Measurements from ENCODE around the gene GABPA. TPM values are rescaled to one million over a fixed set of nuclear protein-coding genes. Genes with fewer than 3 reads are reported as not detected.
A peak's percentile ranks its signal among the peaks of the same experiment; 100 is the strongest.
"Not testable (repeated sequence)": the region's sequence is repeated elsewhere in the genome, so short reads cannot be mapped to it uniquely, and the experiment has no call there.

The GABPA gene
- polyA plus RNA-seq, 1 experiment, result 8.5 TPM

DNA sequence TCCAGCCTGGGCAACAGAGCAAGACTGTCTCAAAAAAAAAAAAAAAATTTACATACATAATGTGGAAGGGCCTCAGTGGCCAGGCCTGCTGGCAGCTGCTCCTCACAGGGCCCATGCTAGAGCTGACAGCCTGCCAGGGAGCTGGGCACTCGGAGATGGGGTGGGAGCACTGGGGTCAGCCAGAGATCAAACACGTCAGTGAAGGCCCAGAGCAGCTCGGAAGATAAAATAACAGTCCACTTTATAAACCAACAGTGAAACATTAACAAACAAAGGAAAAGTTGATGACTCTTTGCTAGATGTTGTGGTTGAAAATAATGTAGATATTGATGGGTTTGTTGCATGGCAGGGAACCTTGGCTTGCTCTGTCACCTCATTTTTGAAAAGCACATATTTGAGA, 42.8 kb upstream of the GABPA start:
- no peaks in the 10 kb centered on the region for H3K36me3 ChIP-seq (ENCODE audit: control insufficient read depth, insufficient read depth, low read length)
- H3K4me3 ChIP-seq (ENCODE audit: low read depth, low read length), result no peak overlapping the region
- DNase-seq (ENCODE audit: low read depth), result no peak
- H3K27me3 ChIP-seq (ENCODE audit: control insufficient read depth, insufficient read depth, low read length), result no peaks in the 10 kb centered on the region
- TF ChIP-seq, protein P1, sequence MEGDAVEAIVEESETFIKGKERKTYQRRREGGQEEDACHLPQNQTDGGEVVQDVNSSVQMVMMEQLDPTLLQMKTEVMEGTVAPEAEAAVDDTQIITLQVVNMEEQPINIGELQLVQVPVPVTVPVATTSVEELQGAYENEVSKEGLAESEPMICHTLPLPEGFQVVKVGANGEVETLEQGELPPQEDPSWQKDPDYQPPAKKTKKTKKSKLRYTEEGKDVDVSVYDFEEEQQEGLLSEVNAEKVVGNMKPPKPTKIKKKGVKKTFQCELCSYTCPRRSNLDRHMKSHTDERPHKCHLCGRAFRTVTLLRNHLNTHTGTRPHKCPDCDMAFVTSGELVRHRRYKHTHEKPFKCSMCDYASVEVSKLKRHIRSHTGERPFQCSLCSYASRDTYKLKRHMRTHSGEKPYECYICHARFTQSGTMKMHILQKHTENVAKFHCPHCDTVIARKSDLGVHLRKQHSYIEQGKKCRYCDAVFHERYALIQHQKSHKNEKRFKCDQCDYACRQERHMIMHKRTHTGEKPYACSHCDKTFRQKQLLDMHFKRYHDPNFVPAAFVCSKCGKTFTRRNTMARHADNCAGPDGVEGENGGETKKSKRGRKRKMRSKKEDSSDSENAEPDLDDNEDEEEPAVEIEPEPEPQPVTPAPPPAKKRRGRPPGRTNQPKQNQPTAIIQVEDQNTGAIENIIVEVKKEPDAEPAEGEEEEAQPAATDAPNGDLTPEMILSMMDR (IDR thresholded peaks at IDR 0.05; ENCODE audit: insufficient read depth, low read depth, low read length), result no peak
- ChIA-PET CTCF (no interaction called here), POLR2A (interaction anchor here (0.7 kb wide), 1 partner anchor 51 kb away, joined by 5 read pairs; no protein-coding TSS in a partner anchor)

DNA sequence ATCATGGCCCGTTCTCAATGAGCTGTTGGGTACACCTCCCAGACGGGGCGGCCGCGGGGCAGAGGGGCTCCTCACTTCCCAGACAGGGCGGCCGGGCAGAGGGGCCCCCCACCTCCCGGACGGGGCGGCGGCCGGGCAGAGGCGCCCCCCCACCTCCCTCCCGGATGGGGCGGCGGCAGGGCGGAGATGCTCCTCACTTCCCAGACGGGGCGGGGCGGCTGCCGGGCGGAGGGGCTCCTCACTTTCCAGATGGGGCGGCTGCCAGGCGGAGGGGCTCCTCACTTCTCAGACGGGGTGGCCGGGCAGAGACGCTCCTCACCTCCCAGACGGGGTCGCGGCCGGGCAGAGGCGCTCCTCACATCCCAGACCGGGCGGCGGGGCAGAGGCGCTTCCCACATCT, 39.3 kb upstream of the GABPA start:
- H3K4me3 ChIP-seq (ENCODE audit: low read depth, low read length); POLR2A ChIA-PET; CTCF ChIA-PET; DNase-seq (ENCODE audit: low read depth); H3K36me3 ChIP-seq (ENCODE audit: control insufficient read depth, insufficient read depth, low read length); H3K27me3 ChIP-seq (ENCODE audit: control insufficient read depth, insufficient read depth, low read length): not testable (repeated sequence)

GRCh38 chr21:25700741-25701140, 34.0 kb upstream of the GABPA start:
- DNase-seq (ENCODE audit: low read depth), result no peak
- Histone ChIP-seq H3K27me3 (ENCODE audit: control insufficient read depth, insufficient read depth, low read length) (no peaks in the 10 kb centered on the region), H3K36me3 (ENCODE audit: control insufficient read depth, insufficient read depth, low read length) (no peaks in the 10 kb centered on the region), H3K4me3 (ENCODE audit: low read depth, low read length) (no peak overlapping the region)
- ChIA-PET POLR2A (no interaction called here), CTCF (interaction anchor here (0.9 to 2.3 kb wide), 3 partner anchors 10 to 92 kb away, joined by 3 to 13 read pairs (median 5); no protein-coding TSS in a partner anchor)
- TF ChIP-seq, protein P1 (IDR thresholded peaks at IDR 0.05; ENCODE audit: insufficient read depth, low read depth, low read length), result no peak

DNA sequence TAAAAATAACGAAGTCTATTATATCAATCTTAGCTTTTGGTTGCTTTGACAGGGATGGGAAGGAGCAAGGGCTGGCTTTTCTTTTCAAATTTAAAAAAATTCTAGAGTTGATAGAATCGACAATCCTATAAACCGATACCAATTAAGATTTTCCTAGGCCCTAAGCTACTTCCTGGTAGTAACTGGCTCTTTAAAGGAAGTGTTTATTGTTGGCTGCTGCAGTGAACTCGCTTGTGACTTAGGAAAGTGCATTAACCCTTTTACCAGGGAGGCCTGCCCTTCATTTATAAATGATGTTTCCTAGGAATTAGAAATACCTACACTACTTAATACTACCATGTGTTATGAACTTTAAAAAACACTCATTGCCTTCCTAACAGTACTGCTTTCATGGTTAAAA, 33.2 kb upstream of the GABPA start:
- Histone ChIP-seq H3K4me3 (ENCODE audit: low read depth, low read length) (no peak overlapping the region), H3K27me3 (ENCODE audit: control insufficient read depth, insufficient read depth, low read length) (no peaks in the 10 kb centered on the region), H3K36me3 (ENCODE audit: control insufficient read depth, insufficient read depth, low read length) (no peaks in the 10 kb centered on the region)
- DNase-seq (ENCODE audit: low read depth), result no peak
- TF ChIP-seq, protein P1 (IDR thresholded peaks at IDR 0.05; ENCODE audit: insufficient read depth, low read depth, low read length), result no peak
- POLR2A ChIA-PET, result no interaction called here
- CTCF ChIA-PET, result interaction anchor here (2.3 kb wide), 1 partner anchor 93 kb away, joined by 13 read pairs; no protein-coding TSS in a partner anchor

DNA sequence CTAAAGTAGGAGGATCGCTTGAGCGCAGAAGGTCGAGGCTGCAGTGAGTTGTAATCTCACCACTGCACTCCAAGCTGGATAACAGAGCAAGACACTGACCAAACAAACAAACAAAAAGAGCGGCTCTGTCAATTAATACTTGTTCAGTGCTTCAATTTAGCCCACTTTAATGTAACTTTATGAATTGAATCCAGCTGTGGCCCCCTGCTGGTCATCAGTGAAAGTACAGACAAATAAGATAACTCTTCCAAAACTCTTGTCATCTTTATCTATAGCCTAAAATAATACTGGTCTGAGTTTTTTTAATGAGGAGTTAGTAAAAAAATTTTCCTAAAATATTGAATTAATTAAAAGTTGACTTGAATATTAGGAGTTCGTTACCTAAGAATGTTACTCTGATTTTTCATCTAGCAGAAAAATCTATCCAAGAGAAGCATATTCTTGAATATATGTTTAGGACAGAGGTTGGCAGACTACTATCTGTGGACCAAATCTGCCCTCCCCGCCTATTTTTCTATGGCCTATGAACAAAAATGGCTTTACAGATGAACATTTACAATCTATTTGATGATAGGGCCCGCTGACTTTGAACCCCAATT, 26.2 kb upstream of the GABPA start:
- TF ChIP-seq, protein P1 (IDR thresholded peaks at IDR 0.05; ENCODE audit: insufficient read depth, low read depth, low read length), result peak; percentile 73
- CTCF ChIA-PET, result interaction anchor here (0.6 to 2.8 kb wide), 10 partner anchors 10 to 119 kb away, joined by 3 to 40 read pairs (median 3); partner anchors contain the start of gene MRPL39
- POLR2A ChIA-PET, result no interaction called here
- Histone ChIP-seq H3K4me3 (ENCODE audit: low read depth, low read length) (no peak overlapping the region), H3K27me3 (ENCODE audit: control insufficient read depth, insufficient read depth, low read length) (no peaks in the 10 kb centered on the region), H3K36me3 (ENCODE audit: control insufficient read depth, insufficient read depth, low read length) (no peaks in the 10 kb centered on the region)
- no peak for DNase-seq (ENCODE audit: low read depth)
